DMS79 (cell line): ENCODE data around the gene MRPL28.
"Not testable (repeated sequence)": the region's sequence is repeated elsewhere in the genome, so short reads cannot be mapped to it uniquely, and the experiment has no call there.

Experiments used
- DNase-seq: peaks from one replicate; lab custom pipeline; 2025; lab: John Stamatoyannopoulos, UW

MRPL28 gene

GRCh38 chr16:337975-338575, 32.3 kb downstream of the MRPL28 start:
- no peak for DNase-seq

GRCh38 chr16:337437-337836, 32.9 kb downstream of the MRPL28 start:
- DNase-seq = no peak

DNA sequence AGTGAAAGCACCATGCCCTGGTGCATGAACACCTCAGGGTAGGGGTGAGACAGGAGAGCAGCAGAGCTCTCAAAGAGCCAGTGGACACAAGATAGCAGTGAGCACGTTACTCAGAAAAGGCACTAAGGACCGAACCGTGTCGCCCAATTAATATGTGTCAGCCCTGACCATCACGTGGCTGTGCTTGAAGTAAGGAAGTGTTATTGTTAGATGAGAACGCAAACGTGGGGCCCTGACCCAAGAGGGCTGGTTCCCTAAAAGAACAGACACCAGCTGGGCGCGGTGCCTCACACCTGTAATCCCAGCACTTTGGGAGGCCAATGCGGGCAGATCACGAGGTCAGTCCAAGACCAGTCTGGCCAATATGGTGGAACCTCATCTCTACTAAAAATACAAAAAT, 34.1 kb downstream of the MRPL28 start:
- DNase-seq = no peak

GRCh38 chr16:334861-335632, 35.3 kb downstream of the MRPL28 start:
- DNase-seq = not testable (repeated sequence)

DNA sequence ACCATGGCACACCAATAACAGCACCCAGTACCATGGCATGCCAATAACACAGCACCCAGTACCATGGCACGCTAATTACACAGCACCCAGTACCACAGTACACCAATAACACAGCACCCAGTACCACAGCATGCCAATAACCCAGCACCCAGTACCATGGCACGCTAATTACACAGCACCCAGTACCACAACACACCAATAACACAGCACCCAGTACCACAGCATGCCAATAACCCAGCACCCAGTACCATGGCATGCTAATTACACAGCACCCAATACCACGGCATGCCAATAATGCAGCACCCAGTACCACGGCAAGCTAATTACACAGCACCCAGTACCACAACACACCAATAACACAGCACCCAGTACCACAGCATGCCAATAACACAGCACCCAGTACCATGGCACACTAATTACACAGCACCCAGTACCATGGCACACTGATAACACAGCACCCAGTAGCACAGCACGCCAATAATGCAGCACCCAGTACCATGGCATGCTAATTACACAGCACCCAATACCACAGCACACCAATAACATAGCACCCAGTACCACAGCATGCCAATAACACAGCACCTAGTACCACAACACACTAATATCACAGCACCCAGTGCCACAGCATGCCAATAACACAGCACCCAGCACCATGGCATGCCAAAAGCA, 36.0 kb downstream of the MRPL28 start:
- not testable (repeated sequence) for DNase-seq

- no peak for DNase-seq
Observed at GRCh38 chr16:333406-334094, 36.8 kb downstream of the MRPL28 start.

DNA sequence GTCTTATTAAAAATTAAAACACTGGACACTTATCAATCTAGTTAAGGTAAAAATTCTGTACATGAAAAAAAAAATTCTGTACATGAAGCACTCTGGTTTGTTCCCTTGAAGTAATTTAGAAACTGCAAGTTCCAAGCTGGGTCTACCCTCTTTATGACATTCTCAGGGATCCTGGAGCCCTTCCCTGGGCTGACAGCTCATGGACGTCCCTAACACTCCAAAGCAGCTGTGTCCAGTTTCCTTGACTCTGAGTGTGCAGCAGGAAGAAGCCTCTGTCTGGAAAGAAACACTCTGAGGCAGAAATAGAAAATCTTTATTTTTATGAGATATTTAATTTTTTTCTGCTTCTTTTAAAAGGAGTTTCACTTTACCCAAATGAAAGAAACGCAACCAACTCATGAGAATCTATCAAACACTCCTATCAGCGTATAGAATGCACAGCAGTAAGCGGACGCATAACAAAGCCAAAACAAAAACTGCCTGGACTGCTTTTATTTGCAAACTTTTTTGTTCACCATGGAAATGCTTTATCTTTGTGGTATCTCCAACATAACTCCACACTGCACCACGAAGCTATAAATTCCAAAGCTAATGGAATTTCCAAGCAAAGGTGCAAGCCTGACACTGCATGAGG, 39.0 kb downstream of the MRPL28 start:
- not testable (repeated sequence) for DNase-seq

GRCh38 chr16:330741-331140, 39.6 kb downstream of the MRPL28 start:
- no peak for DNase-seq

DNA sequence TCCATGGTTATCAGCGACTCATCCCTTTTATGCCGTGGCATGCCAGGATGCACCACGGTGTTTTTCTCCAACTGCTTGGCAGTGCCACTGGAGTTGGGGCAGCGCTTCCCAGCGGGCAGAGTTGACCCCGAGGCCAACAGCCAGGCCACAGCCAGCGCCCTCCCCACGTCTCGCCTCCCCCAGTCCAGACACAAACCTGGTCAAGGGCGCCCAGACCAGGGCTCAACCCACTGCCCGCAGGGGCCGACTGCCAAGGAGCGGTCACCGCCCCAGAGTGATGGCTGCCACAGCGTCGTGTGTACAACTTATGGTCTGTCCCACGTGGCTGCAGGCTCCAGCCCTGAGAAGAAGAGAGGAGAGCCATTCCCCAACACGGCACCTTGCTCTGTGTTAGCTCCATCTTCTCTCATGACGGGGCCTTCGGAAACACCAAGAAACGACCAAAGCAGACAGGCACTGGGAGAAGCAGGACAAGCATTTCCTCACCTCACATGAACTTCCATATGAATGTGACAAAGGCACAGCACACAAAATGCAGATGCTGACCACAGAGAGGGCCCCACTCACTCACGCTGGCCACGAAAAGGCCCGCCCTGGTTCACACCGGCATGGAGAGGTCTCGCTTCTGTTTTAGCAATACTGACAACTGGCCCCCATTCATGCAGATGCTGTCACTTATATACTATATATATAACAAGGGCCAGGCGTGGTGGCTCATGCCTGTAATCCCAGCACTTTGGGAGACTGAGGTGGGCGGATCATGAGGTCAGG, 44.8 kb downstream of the MRPL28 start:
- no peak for DNase-seq

- DNase-seq = no peak
Observed at GRCh38 chr16:324451-325334, 45.6 kb downstream of the MRPL28 start.

- no peak for DNase-seq
Observed at GRCh38 chr16:324201-324450, 46.2 kb downstream of the MRPL28 start.

DNA sequence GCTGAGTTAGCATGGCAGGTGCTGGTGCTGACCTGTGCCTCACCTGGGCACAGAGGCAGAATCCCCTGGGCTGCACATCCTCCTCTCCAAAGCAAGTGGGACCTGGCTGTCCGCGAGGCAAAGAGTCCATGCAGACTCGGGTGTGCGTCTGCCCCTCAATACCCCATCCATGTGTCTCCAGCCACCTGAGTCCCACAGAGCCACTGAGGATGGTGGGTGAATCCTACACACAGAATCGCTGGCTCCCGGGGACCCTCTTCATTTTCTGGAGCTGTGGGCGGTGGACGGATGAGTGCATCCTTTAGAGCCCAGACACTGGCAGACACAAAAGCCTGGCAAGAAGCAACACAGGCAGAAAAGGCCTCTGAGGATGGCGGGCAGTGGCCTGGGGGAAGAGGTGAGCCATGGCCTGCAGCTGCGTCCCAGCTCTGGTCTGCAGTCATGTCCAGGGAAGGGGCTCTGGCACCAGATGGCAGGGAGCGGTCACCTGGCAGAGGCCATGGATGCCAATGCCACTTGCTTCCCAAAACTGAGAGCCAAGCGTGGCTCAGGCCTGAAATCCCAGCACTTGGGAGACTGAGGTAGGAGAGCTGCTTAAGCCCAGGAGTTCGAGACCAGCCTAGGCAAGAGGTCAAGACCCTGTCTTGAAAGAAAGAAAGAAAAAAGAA, 47.7 kb downstream of the MRPL28 start:
- no peak for DNase-seq

DNA sequence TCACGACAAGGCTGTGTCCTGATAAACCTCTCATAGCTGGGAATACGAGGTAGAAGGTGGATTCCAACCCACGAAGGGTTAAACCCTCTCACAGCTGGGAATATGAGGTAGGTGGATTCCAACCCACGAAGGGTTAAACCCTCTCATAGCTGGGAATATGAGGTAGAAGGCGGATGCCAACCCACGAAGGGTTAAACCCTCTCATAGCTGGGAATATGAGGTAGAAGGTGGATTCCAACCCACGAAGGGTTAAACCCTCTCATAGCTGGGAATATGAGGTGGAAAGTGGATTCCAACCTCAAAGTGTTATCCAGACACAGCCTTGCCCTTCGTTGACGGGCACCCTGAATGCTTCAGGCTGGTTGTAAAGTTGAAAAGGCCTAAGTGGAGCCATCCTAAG, 48.8 kb downstream of the MRPL28 start:
- DNase-seq = no peak

DNA sequence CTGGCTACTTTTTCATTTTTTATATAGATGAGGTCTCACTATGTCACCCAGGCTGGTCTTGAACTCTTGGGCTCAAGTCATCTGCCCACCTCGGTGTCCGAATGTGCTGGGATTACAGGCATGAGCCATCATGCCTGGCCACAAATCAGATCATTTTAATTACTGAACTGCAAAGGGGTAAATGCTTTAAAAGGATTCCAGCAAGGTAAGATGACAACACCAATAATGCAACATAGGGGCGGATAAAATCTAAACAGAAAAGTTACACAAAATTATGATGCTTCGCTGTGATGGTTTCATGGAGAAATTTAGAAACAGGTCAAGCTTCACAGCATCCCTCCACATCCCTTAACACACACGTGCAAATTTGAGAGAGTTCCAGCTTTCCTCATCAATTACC, 50.1 kb downstream of the MRPL28 start:
- DNase-seq = no peak

DNA sequence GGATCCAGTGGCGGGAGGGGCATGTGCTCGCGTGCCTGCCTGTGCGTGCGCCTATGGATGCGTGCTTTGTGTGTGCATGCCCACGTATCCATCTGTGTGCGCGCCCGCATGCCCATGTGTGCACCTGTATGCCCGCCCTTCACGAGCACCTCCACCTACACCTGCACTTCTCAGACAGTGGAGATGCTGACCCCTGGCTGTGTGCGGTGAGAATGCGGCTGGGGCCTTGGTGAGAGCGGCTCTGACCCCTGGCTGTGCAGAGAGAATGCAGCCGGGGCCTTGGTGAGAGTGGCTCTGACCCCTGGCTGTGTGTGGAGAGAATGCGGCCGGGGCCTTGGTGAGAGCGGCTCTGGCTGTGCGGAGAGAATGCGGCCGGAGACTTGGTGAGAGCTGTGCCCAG, 51.7 kb downstream of the MRPL28 start:
- no peak for DNase-seq

DNA sequence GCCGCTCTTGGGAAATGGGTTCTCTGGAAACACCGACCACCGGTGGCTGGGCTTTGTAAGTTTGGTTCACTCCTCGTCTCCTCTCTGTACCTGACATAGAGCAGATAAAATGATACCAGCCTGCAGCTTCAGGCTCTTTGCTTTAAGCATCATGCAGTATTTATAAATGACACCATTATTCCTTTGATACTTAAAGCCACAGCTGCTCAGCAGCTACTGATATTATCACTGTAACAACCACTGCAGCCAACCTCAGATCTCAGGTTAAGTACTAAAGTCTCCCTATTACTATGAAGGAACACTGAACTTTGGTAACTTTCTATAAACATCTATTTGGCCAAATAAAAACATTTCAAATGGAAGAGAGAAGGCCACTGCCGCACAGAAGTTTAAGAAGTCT, 52.8 kb downstream of the MRPL28 start:
- DNase-seq = no peak
